HepG2 (cell line): ENCODE results near the gene SLC11A1.

ENCODE experiments used
- POLR2A ChIP-seq, 2 experiments: IDR thresholded peaks; 2 replicates each; pipeline ENCODE4 v1.6.1; 2011; ENCODE audit warnings: low read depth in 2 of 2, low read length in 2 of 2, mild to moderate bottlenecking in 1 of 2, moderate library complexity in 1 of 2; ENCODE audit not compliant: insufficient read depth in 1 of 2
- POLR2AphosphoS5 ChIP-seq: IDR thresholded peaks from 2 replicates; pipeline ENCODE4 v1.6.1; 2012; ENCODE audit warnings: low read depth, low read length
- SP2 ChIP-seq: sonication (generic); formaldehyde crosslinking; IDR thresholded peaks from 2 replicates; pipeline ENCODE4 v1.5.1; 2020; ENCODE audit warnings: mild to moderate bottlenecking, missing genetic modification reagents
- ZBTB7A ChIP-seq: sonication (generic); formaldehyde crosslinking; IDR thresholded peaks from 2 replicates; pipeline ENCODE4 v1.8.0; 2022; ENCODE audit warnings: mild to moderate bottlenecking, missing genetic modification reagents
- ZC3H4 ChIP-seq: sonication (generic); formaldehyde crosslinking; IDR thresholded peaks from 2 replicates; pipeline ENCODE4 v1.4.0; 2020; ENCODE audit warnings: missing genetic modification reagents, borderline replicate concordance
- TF ChIP-seq, protein P1 (sequence below): IDR thresholded peaks from 2 replicates; pipeline ENCODE4 v1.6.1; 2016; ENCODE audit warnings: control low read depth

DNA sequence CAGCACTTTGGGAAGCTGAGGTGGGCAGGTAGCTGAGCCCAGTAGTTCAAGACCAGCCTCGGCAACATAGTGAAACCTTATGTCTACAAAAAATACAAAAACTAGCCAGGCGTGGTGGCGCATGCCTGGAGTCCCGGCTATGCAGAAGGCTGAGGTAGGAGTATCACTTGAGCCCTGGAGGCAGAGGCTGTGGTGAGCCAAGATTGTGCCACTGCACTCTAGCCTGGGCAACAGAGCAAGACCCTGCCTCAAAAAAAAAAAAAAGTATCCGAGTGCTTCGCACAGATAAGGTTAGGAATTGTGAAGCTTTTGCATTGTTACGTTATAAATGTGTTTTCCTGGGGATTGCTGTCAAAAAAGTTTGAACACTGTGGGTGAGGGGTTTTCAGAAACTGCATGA lies 21.7 kb downstream of the SLC11A1 start:
- TF ChIP-seq POLR2A (IDR thresholded peaks at IDR 0.05; ENCODE audit: insufficient read depth in 1 of 2, low read depth in 2 of 2, low read length in 2 of 2) (no peak), ZBTB7A (CRISPR knock-in tag) (no peak), POLR2AphosphoS5 (no peak), ZC3H4 (CRISPR knock-in tag) (no peak), SP2 (CRISPR knock-in tag) (no peak)
- TF ChIP-seq, protein P1, sequence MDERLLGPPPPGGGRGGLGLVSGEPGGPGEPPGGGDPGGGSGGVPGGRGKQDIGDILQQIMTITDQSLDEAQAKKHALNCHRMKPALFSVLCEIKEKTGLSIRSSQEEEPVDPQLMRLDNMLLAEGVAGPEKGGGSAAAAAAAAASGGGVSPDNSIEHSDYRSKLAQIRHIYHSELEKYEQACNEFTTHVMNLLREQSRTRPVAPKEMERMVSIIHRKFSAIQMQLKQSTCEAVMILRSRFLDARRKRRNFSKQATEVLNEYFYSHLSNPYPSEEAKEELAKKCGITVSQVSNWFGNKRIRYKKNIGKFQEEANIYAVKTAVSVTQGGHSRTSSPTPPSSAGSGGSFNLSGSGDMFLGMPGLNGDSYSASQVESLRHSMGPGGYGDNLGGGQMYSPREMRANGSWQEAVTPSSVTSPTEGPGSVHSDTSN (CRISPR knock-in tag): no peak
